GM21515 (cell line): Measurements from ENCODE around the gene ST6GALNAC4.
"Not testable (repeated sequence)": the region's sequence is repeated elsewhere in the genome, so short reads cannot be mapped to it uniquely, and the experiment has no call there.

Experiments
- ATAC-seq: cut with Tn5 transposase; IDR thresholded peaks from one replicate; pipeline ENCODE4 v1.9.1; 2021; ENCODE audit not compliant: unreplicated experiment

The ST6GALNAC4 gene

GRCh38 chr9:127895811-127896210, 21.0 kb downstream of the ST6GALNAC4 start:
- ATAC-seq: no peak

- ATAC-seq: no peak
These were observed 23.4 kb downstream of the ST6GALNAC4 start for GRCh38 chr9:127893392-127893791.

- ATAC-seq: no peak
These were observed 24.0 kb downstream of the ST6GALNAC4 start for GRCh38 chr9:127892831-127893230.

- ATAC-seq: no peak
These were observed 26.8 kb downstream of the ST6GALNAC4 start for GRCh38 chr9:127890053-127890452.

- ATAC-seq: no peak
These were observed 29.0 kb downstream of the ST6GALNAC4 start for GRCh38 chr9:127887792-127888191.

- ATAC-seq: no peak
These were observed 30.4 kb downstream of the ST6GALNAC4 start for GRCh38 chr9:127886401-127886972.

- no peak for ATAC-seq
These were observed 31.1 kb downstream of the ST6GALNAC4 start for GRCh38 chr9:127885508-127886281.

- ATAC-seq: no peak
These were observed 31.8 kb downstream of the ST6GALNAC4 start for GRCh38 chr9:127884976-127885490.

GRCh38 chr9:127884427-127884911, 32.4 kb downstream of the ST6GALNAC4 start:
- ATAC-seq: no peak

GRCh38 chr9:127883959-127884358, 32.9 kb downstream of the ST6GALNAC4 start:
- no peak for ATAC-seq

- not testable (repeated sequence) for ATAC-seq
These were observed 35.1 kb downstream of the ST6GALNAC4 start for GRCh38 chr9:127881715-127882114.

GRCh38 chr9:127880143-127880542, 36.7 kb downstream of the ST6GALNAC4 start:
- ATAC-seq: no peak

- no peak for ATAC-seq
These were observed 38.0 kb downstream of the ST6GALNAC4 start for GRCh38 chr9:127878652-127879390.

- ATAC-seq: no peak
These were observed 38.7 kb downstream of the ST6GALNAC4 start for GRCh38 chr9:127878001-127878651.

- no peak for ATAC-seq
These were observed 39.3 kb downstream of the ST6GALNAC4 start, which contains the start of gene AK1 for GRCh38 chr9:127877566-127877998. Gene AK1, minus strand, starts transcription at chr9:127877675. Its CDS starts 3,058 bp downstream, at chr9:127874617.

GRCh38 chr9:127876764-127877562, 39.9 kb downstream of the ST6GALNAC4 start:
- no peak for ATAC-seq

- ATAC-seq: no peak
These were observed 40.6 kb downstream of the ST6GALNAC4 start for GRCh38 chr9:127876026-127876763.

GRCh38 chr9:127875306-127875966, 41.4 kb downstream of the ST6GALNAC4 start:
- no peak for ATAC-seq
